DND-41 (cell line): ENCODE data around the gene TYK2.

ENCODE experiments used
- ATAC-seq: fragments of 200-7000 bp; cut with Tn5 transposase; 3 replicates; pipeline ENCODE4 v1.9.1; 2021; ENCODE audit warnings: low read depth; ENCODE audit not compliant: insufficient read depth
- DNase-seq: peaks from one replicate; pipeline ENCODE4 v3.0.0-alpha.2; 2020
- H2AFZ ChIP-seq: 2 replicates; pipeline ENCODE4 v1.6.0; 2012; ENCODE audit warnings: low read depth, low read length
- H3K27ac ChIP-seq: 2 replicates; pipeline ENCODE4 v1.5.1; 2012; ENCODE audit warnings: low read length, inconsistent platforms
- H3K27me3 ChIP-seq: fragments of 200-600 bp; sonication (generic); 2 replicates; pipeline ENCODE4 v1.6.0; 2012; ENCODE audit warnings: low read length, mild to moderate bottlenecking, inconsistent platforms; ENCODE audit not compliant: insufficient read depth, poor library complexity
- H3K36me3 ChIP-seq: 2 replicates; pipeline ENCODE4 v1.5.1; 2012; ENCODE audit warnings: low read length, inconsistent platforms; ENCODE audit not compliant: insufficient read depth
- H3K4me1 ChIP-seq: 2 replicates; pipeline ENCODE4 v1.5.1; 2012; ENCODE audit warnings: mild to moderate bottlenecking, low read length; ENCODE audit not compliant: insufficient read depth
- H3K4me2 ChIP-seq: 2 replicates; pipeline ENCODE4 v1.6.0; 2012; ENCODE audit warnings: mild to moderate bottlenecking, moderate library complexity, low read length, inconsistent platforms; ENCODE audit not compliant: insufficient read depth
- H3K4me3 ChIP-seq, 2 experiments: fragments of 200-600 bp in 1 of 2; shearing (Covaris generic) in 1 of 2; 2 replicates each; pipeline ENCODE4 v1.5.1; 2012 to 2016; ENCODE audit warnings: inconsistent platforms in 2 of 2, low read length in 2 of 2, mild to moderate bottlenecking in 2 of 2, low read depth in 1 of 2, moderate library complexity in 1 of 2
- H3K79me2 ChIP-seq: 2 replicates; pipeline ENCODE4 v1.6.0; 2012; ENCODE audit warnings: low read length, inconsistent platforms; ENCODE audit not compliant: insufficient read depth
- H3K9ac ChIP-seq: 2 replicates; pipeline ENCODE4 v1.6.0; 2012; ENCODE audit warnings: low read depth, mild to moderate bottlenecking, inconsistent platforms, low read length, moderate library complexity
- H3K9me3 ChIP-seq: 2 replicates; pipeline ENCODE4 v1.5.1; 2012; ENCODE audit warnings: low read length, moderate library complexity, mild to moderate bottlenecking, inconsistent platforms; ENCODE audit not compliant: insufficient read depth, severe bottlenecking
- H4K20me1 ChIP-seq: 2 replicates; pipeline ENCODE4 v1.6.0; 2012; ENCODE audit warnings: low read length; ENCODE audit not compliant: insufficient read depth
- EZH2 ChIP-seq: IDR thresholded peaks from 3 replicates; pipeline ENCODE4 v1.6.1; 2012; ENCODE audit warnings: borderline replicate concordance, low read depth, mild to moderate bottlenecking, moderate library complexity, low read length, inconsistent platforms; ENCODE audit not compliant: severe bottlenecking
- TF ChIP-seq, protein P1 (sequence below): IDR thresholded peaks from 2 replicates; pipeline ENCODE4 v1.5.1; 2012; ENCODE audit warnings: borderline replicate concordance, low read length, moderate library complexity, mild to moderate bottlenecking; ENCODE audit not compliant: poor library complexity, severe bottlenecking; ENCODE audit errors: extremely low read depth

Gene TYK2

DNA sequence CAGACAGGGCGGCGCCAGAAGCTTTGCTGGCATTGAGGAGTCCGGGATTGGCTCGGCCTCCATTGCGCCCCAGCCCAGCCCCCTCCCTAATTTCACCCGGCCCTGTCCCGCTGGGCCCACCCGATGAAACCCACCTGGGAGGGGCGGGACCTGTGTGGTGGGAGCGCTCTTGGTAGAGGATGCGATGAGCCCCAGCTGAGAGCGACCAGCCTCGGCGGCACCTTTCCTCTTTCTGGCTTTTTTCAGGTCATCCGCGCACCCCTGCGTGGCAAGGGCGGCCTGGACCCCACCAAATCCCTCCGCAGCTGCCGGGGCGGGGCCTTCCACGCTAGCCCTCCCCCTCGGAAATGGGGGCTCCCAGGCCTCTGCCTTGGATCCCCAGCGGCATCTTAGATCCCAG lies 70.9 kb downstream of the TYK2 start, which contains the start of gene ZGLP1:
TSS of gene ZGLP1 (minus strand) at position 393 of the 400 bp plus-strand sequence.
- no peaks in the 10 kb centered on the region for H3K27me3 ChIP-seq
- peaks cover 3% of the 10 kb centered on the region for H3K4me1 ChIP-seq
- no peak within 1 kb of the TSS; the same call in 1 of the 2 replicates for H3K9ac ChIP-seq
- no peak within 1 kb of the TSS for H3K27ac ChIP-seq
- no peaks in the 10 kb centered on the region for H3K9me3 ChIP-seq
- ATAC-seq (no peak), DNase-seq (no peak)
- no peak within 1 kb of the TSS for H3K4me2 ChIP-seq
- no peak within 1 kb of the TSS for H3K4me3 ChIP-seq
- H3K79me2 ChIP-seq = peaks cover 4% of the 10 kb centered on the region; the same call in 1 of the 2 replicates
- TF ChIP-seq, protein P1, sequence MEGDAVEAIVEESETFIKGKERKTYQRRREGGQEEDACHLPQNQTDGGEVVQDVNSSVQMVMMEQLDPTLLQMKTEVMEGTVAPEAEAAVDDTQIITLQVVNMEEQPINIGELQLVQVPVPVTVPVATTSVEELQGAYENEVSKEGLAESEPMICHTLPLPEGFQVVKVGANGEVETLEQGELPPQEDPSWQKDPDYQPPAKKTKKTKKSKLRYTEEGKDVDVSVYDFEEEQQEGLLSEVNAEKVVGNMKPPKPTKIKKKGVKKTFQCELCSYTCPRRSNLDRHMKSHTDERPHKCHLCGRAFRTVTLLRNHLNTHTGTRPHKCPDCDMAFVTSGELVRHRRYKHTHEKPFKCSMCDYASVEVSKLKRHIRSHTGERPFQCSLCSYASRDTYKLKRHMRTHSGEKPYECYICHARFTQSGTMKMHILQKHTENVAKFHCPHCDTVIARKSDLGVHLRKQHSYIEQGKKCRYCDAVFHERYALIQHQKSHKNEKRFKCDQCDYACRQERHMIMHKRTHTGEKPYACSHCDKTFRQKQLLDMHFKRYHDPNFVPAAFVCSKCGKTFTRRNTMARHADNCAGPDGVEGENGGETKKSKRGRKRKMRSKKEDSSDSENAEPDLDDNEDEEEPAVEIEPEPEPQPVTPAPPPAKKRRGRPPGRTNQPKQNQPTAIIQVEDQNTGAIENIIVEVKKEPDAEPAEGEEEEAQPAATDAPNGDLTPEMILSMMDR = no peak
- TF ChIP-seq EZH2 = no peak
- no peak within 1 kb of the TSS for H2AFZ ChIP-seq
- no peaks in the 10 kb centered on the region for H4K20me1 ChIP-seq
- H3K36me3 ChIP-seq = peaks cover 16% of the 10 kb centered on the region

DNA sequence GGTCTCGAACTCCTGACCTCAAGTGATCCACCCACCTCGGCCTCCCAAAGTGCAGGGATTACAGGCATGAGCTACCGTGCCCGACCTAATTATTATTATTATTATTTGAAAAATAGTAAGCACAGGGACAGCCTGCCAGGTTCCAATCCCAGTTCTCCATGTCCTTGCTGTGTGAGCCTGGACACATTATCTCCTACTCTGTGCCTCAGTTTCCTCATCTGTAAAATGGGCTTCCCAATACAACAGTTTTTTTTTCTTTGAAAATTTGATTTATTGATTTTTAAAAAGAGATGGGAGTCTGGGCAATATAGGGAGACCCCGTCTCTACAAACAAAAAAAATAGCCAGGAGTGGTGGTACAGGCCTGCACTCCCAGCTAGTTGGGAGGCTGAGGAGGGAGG lies 74.0 kb downstream of the TYK2 start:
- no peak overlapping the region for H2AFZ ChIP-seq
- ATAC-seq (no peak), DNase-seq (no peak)
- no peaks in the 10 kb centered on the region for H3K79me2 ChIP-seq
- peaks cover 12% of the 10 kb centered on the region for H3K36me3 ChIP-seq
- H4K20me1 ChIP-seq = no peaks in the 10 kb centered on the region
- no peaks in the 10 kb centered on the region for H3K27me3 ChIP-seq
- no peak overlapping the region for H3K4me3 ChIP-seq
- H3K9me3 ChIP-seq = no peaks in the 10 kb centered on the region
- H3K4me2 ChIP-seq = no peak overlapping the region
- no peak overlapping the region for H3K9ac ChIP-seq
- H3K4me1 ChIP-seq = no peaks in the 10 kb centered on the region
- H3K27ac ChIP-seq = no peak overlapping the region
- TF ChIP-seq, protein P1 = no peak
- no peak for TF ChIP-seq EZH2

DNA sequence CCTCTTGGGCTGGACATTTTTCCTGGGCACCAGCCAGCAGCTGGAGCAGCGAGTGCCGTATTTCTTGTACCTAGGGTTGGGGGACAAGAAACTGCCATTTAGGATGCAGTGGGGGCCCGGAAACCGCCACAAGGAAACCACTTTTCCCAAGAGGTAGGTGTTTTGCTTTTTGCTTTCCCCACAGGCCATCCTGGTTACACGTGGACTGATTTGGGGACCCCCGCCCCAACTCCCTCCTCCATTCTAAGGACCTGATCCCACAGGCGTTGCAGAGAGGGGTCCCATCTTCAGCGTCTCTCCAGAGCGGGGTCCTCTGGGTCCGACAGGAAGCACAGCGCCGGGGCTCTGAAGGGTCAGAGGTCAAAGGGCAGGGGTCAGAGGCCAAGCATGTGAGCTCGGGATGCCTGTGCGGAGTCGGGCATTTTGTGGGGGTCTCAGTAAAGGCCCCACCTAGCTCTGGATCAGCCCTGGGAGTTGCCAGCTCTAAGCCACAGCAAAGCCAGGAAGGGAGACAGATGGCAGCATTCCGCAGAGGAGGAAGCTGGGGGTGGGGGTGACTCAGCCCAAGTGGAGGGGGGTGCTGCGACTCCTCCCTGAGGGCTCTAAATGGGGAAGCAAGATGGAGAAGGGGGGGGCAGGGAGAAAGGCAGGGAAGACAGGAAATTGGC lies 75.1 kb downstream of the TYK2 start:
- no peak overlapping the region for H3K27ac ChIP-seq
- H3K4me1 ChIP-seq = no peaks in the 10 kb centered on the region
- no peaks in the 10 kb centered on the region for H4K20me1 ChIP-seq
- no peak for TF ChIP-seq EZH2
- TF ChIP-seq, protein P1 = no peak
- H3K79me2 ChIP-seq = no peaks in the 10 kb centered on the region
- H3K27me3 ChIP-seq = no peaks in the 10 kb centered on the region
- no peak overlapping the region for H3K4me2 ChIP-seq
- no peak overlapping the region for H2AFZ ChIP-seq
- peaks cover 6% of the 10 kb centered on the region; the same call in 1 of the 2 replicates for H3K36me3 ChIP-seq
- no peaks in the 10 kb centered on the region for H3K9me3 ChIP-seq
- no peak overlapping the region for H3K9ac ChIP-seq
- H3K4me3 ChIP-seq = no peak overlapping the region
- DNase-seq = no peak
- ATAC-seq = no peak
